ENCODE data around the gene SELENBP1.

GRCh38 chr1:151373196-151373595 lies 691 bp upstream of the SELENBP1 start:
- TF ChIP-seq CTCF (conservative IDR thresholded peaks at IDR 0.05; ENCODE audit: low read depth, low read length) = no peak
- no peak for TF ChIP-seq EZH2phosphoT487 (IDR thresholded peaks at IDR 0.05; ENCODE audit: borderline replicate concordance, low read length)
